ENCODE measurements around the gene NRCAM.

GRCh38 chr7:108301387-108301786 is 154.8 kb downstream of the NRCAM start:
- no peak for TF ChIP-seq CTCF (IDR thresholded peaks at IDR 0.05; ENCODE audit: low read length)
- no peak for TF ChIP-seq EZH2 (optimal IDR thresholded peaks at IDR 0.05; ENCODE audit: low read depth, low read length)

Data from MM.1S (cell line).